Osteocyte (in vitro differentiated cells): ENCODE measurements around the gene SOAT1. TPM values are rescaled to one million over a fixed set of nuclear protein-coding genes. Genes with fewer than 3 reads are reported as not detected.
"Not testable (repeated sequence)": the region's sequence is repeated elsewhere in the genome, so short reads cannot be mapped to it uniquely, and the experiment has no call there.

Source experiments
- DNase-seq: peaks from one replicate; pipeline ENCODE4 v3.0.0; 2021; ENCODE audit warnings: mixed read lengths; ENCODE audit not compliant: unreplicated experiment; ENCODE audit errors: extremely low spot score
- H3K27ac Mint-ChIP-seq: one replicate; pipeline ENCODE4 v1.8.0; 2021; ENCODE audit warnings: mild to moderate bottlenecking, mixed read lengths; ENCODE audit not compliant: unreplicated experiment
- H3K27me3 Mint-ChIP-seq: one replicate; pipeline ENCODE4 v1.8.0; 2021; ENCODE audit warnings: mixed read lengths; ENCODE audit not compliant: unreplicated experiment
- H3K36me3 Mint-ChIP-seq: one replicate; pipeline ENCODE4 v1.8.0; 2021; ENCODE audit warnings: mixed read lengths; ENCODE audit not compliant: unreplicated experiment
- H3K4me1 Mint-ChIP-seq: one replicate; pipeline ENCODE4 v1.8.0; 2021; ENCODE audit warnings: mixed read lengths; ENCODE audit not compliant: unreplicated experiment
- H3K4me3 Mint-ChIP-seq: one replicate; pipeline ENCODE4 v1.8.0; 2021; ENCODE audit warnings: mild to moderate bottlenecking, moderate library complexity, mixed read lengths; ENCODE audit not compliant: unreplicated experiment
- H3K9me3 Mint-ChIP-seq: one replicate; pipeline ENCODE4 v1.8.0; 2021; ENCODE audit warnings: mixed read lengths; ENCODE audit not compliant: unreplicated experiment
- total RNA-seq: library from RNA; stranded (reverse); gene quantifications from 2 replicates; pipeline ENCODE4 v1.2.1, GENCODE V29; 2021
- TF ChIP-seq, protein P1 (sequence below): fragments of 200-600 bp; sonication (generic); IDR thresholded peaks from 2 replicates; pipeline ENCODE4 v1.5.0; 2021; ENCODE audit warnings: antibody characterized with exemption, mild to moderate bottlenecking, moderate library complexity

The SOAT1 gene
- total RNA-seq, 1 donor from 2014 or later: 41.3 TPM

DNA sequence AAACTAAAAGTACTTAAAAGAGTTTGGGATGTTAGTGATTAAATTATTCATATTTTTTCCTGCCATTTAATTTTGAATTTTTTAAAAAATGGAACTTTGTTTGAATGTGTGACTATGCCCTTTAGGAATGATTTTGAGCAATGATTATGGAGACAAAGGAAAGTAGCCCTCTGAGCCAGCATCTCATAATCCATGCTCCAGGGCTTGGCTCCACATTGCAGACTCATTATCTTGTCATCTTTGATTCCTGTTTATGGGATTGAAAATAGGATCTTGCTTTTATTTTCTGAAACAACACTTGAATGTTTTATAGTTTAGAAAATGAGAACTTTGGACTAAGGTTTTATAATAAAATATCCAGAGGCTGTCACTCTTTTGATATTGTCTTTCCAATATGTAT, 86.7 kb downstream of the SOAT1 start:
- Mint-ChIP-seq H3K4me3 (no peak overlapping the region), H3K27me3 (peaks cover 4% of the 10 kb centered on the region), H3K9me3 (no peaks in the 10 kb centered on the region), H3K36me3 (no peaks in the 10 kb centered on the region), H3K27ac (no peak overlapping the region), H3K4me1 (no peaks in the 10 kb centered on the region)
- no peak for DNase-seq
- TF ChIP-seq, protein P1, sequence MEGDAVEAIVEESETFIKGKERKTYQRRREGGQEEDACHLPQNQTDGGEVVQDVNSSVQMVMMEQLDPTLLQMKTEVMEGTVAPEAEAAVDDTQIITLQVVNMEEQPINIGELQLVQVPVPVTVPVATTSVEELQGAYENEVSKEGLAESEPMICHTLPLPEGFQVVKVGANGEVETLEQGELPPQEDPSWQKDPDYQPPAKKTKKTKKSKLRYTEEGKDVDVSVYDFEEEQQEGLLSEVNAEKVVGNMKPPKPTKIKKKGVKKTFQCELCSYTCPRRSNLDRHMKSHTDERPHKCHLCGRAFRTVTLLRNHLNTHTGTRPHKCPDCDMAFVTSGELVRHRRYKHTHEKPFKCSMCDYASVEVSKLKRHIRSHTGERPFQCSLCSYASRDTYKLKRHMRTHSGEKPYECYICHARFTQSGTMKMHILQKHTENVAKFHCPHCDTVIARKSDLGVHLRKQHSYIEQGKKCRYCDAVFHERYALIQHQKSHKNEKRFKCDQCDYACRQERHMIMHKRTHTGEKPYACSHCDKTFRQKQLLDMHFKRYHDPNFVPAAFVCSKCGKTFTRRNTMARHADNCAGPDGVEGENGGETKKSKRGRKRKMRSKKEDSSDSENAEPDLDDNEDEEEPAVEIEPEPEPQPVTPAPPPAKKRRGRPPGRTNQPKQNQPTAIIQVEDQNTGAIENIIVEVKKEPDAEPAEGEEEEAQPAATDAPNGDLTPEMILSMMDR: no peak

DNA sequence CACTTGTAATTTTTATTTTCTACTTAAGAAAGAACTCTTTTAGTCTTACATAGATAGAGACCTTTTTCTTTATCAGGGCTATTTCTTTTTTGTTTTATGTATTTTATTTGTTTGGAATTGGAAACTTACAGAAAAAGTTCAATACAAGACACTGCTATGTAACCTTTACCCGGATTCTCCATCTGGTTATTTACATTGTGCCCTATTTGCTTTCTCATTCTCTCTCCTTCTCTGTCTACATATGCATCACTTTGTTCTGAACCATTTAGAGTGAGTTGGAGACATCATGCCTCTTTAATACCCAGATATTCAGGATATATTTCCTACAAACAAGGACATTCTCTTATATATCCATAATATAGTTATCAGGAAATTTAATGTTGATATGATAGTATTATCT, 90.4 kb downstream of the SOAT1 start:
- H3K27me3 Mint-ChIP-seq: peaks cover 9% of the 10 kb centered on the region
- H3K4me1 Mint-ChIP-seq: no peaks in the 10 kb centered on the region
- H3K9me3 Mint-ChIP-seq: no peaks in the 10 kb centered on the region
- no peaks in the 10 kb centered on the region for H3K36me3 Mint-ChIP-seq
- no peak for DNase-seq
- TF ChIP-seq, protein P1: no peak
- no peak overlapping the region for H3K27ac Mint-ChIP-seq
- no peak overlapping the region for H3K4me3 Mint-ChIP-seq

DNA sequence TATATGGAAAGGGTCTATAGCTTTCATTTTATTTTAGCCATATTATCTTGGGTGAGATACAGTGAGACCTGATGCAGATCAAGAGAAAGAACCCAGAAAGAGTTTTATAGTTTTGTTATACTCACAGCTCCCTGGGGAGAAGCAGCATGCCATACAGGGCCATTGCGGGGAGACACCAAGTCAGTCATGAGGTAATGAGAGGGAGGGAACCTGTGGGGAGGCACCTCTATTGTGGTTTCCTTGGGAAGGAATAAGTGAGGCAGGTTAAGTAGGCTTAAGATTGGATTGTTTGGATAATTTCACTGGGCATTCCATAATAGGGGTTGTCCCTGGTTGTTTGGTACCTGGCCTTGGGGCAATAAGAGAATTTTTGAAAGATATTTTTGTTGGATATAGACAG, 91.9 kb downstream of the SOAT1 start:
- Mint-ChIP-seq H3K36me3 (no peaks in the 10 kb centered on the region), H3K4me3 (no peak overlapping the region), H3K9me3 (no peaks in the 10 kb centered on the region), H3K27ac (no peak overlapping the region), H3K27me3 (peaks cover 12% of the 10 kb centered on the region), H3K4me1 (no peaks in the 10 kb centered on the region)
- no peak for DNase-seq
- TF ChIP-seq, protein P1: no peak

DNA sequence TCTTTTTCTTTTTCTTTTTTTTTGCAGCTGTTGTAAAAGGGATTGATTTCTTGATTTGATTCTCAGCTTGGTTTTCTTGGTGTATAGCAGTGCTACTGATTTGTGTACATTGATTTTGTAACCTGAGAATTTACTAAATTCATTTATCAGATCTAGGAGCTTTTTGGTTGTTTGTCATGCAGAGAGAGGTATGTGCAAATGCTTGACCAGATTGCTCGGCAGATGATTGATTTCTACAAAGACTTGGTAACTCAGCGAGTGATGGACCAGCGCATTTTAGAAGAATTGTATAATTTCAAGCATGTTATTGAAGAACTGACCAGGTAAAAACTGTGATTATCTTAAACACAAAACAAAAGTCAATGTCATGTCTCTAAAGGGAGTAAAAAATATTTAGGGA, 100.1 kb downstream of the SOAT1 start:
- no peak overlapping the region for H3K27ac Mint-ChIP-seq
- peaks cover 2% of the 10 kb centered on the region for H3K36me3 Mint-ChIP-seq
- H3K4me3 Mint-ChIP-seq: no peak overlapping the region

DNA sequence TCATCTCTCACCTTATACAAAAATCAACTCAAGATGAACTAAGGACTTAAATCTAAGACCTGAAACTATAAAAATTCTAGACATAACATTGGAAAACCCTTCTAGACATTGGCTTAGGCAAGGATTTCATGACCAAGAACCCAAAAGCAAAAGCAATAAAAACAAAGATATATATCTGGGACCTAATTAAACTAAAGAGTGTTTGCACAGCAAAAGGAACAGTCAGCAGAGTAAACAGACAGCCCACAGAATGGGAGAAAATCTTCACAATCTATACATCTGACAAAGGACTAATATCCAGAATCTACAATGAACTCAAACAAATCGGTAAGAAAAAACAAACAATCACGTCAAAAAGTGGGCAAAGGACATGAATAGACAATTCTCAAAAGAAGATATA, 105.8 kb downstream of the SOAT1 start:
- H3K27me3 Mint-ChIP-seq, H3K27ac Mint-ChIP-seq, H3K4me3 Mint-ChIP-seq, H3K4me1 Mint-ChIP-seq, H3K9me3 Mint-ChIP-seq, H3K36me3 Mint-ChIP-seq, DNase-seq: not testable (repeated sequence)

More for the DNA sequence above, 100.1 kb downstream of the SOAT1 start:
- Mint-ChIP-seq H3K27me3 (peaks cover 2% of the 10 kb centered on the region), H3K9me3 (peaks cover 21% of the 10 kb centered on the region), H3K4me1 (no peaks in the 10 kb centered on the region)
- no peak for DNase-seq
- TF ChIP-seq, protein P1: no peak

Other genes with a start within 250 kb of the SOAT1 start
- 21.1 and 24.8 TPM in 2 replicates for gene TOR3A, start 211.7 kb upstream of the SOAT1 start, total RNA-seq
- gene ABL2, start 64.1 kb upstream of the SOAT1 start, total RNA-seq: 33.7 and 36.3 TPM in 2 replicates
- 0.39 and 0.70 TPM in 2 replicates for gene AXDND1, start 72.2 kb downstream of the SOAT1 start, total RNA-seq